ENCODE data around the gene METTL9. TPM values are rescaled to one million over a fixed set of nuclear protein-coding genes. Genes with fewer than 3 reads are reported as not detected.
"Not testable (repeated sequence)": the region's sequence is repeated elsewhere in the genome, so short reads cannot be mapped to it uniquely, and the experiment has no call there.

Gene METTL9
- total RNA-seq: 145 TPM

GRCh38 chr16:21599122-21600030 is at the start of gene METTL9:
Gene METTL9 (plus strand): TSS chr16:21599577. CDS start chr16:21599734, 157 bp downstream.
- Histone ChIP-seq H3K9ac (ENCODE audit: low read depth in 1 of 3, low read length in 3 of 3) (peak within 1 kb of the TSS; percentile 92 to 99 (median 99)), H3K4me1 (ENCODE audit: control insufficient read depth in 3 of 3, insufficient read depth in 3 of 3, low read length in 3 of 3) (peaks cover 25 to 38% (median 27%) of the 10 kb centered on the region in 3 donors), H3K36me3 (ENCODE audit: control insufficient read depth in 3 of 3, insufficient read depth in 3 of 3, low read length in 3 of 3) (no peaks in the 10 kb centered on the region), H3K27me3 (ENCODE audit: control insufficient read depth in 3 of 3, insufficient read depth in 3 of 3, low read length in 3 of 3) (no peaks in the 10 kb centered on the region), H3K4me3 (ENCODE audit: low read length in 3 of 3) (peak within 1 kb of the TSS; percentile 96 to 99 (median 98)), H3K9me3 (ENCODE audit: control insufficient read depth in 3 of 3, low read length in 3 of 3) (no peaks in the 10 kb centered on the region), H3K27ac (ENCODE audit: low read depth, low read length) (peak within 1 kb of the TSS; percentile 95)

- not testable (repeated sequence) for H3K27me3 ChIP-seq (ENCODE audit: control insufficient read depth in 3 of 3, insufficient read depth in 3 of 3, low read length in 3 of 3); H3K4me3 ChIP-seq (ENCODE audit: low read length in 3 of 3); H3K4me1 ChIP-seq (ENCODE audit: control insufficient read depth in 3 of 3, insufficient read depth in 3 of 3, low read length in 3 of 3); H3K36me3 ChIP-seq (ENCODE audit: control insufficient read depth in 3 of 3, insufficient read depth in 3 of 3, low read length in 3 of 3); H3K9me3 ChIP-seq (ENCODE audit: control insufficient read depth in 3 of 3, low read length in 3 of 3); H3K27ac ChIP-seq (ENCODE audit: low read depth, low read length); H3K9ac ChIP-seq (ENCODE audit: low read depth in 1 of 3, low read length in 3 of 3)
Observed at GRCh38 chr16:21549975-21550374, 49.4 kb upstream of the METTL9 start.

- H3K9ac ChIP-seq (ENCODE audit: low read depth in 1 of 3, low read length in 3 of 3); H3K9me3 ChIP-seq (ENCODE audit: control insufficient read depth in 3 of 3, low read length in 3 of 3): not testable (repeated sequence)
- peaks cover 10 to 11% (median 11%) of the 10 kb centered on the region in 3 donors for H3K4me1 ChIP-seq (ENCODE audit: control insufficient read depth in 3 of 3, insufficient read depth in 3 of 3, low read length in 3 of 3)
Observed at GRCh38 chr16:21550435-21550834, 48.9 kb upstream of the METTL9 start.

GRCh38 chr16:21551076-21551475 is 48.3 kb upstream of the METTL9 start:
- not testable (repeated sequence) for H3K27me3 ChIP-seq (ENCODE audit: control insufficient read depth in 3 of 3, insufficient read depth in 3 of 3, low read length in 3 of 3); H3K9ac ChIP-seq (ENCODE audit: low read depth in 1 of 3, low read length in 3 of 3); H3K27ac ChIP-seq (ENCODE audit: low read depth, low read length); H3K36me3 ChIP-seq (ENCODE audit: control insufficient read depth in 3 of 3, insufficient read depth in 3 of 3, low read length in 3 of 3); H3K4me3 ChIP-seq (ENCODE audit: low read length in 3 of 3); H3K9me3 ChIP-seq (ENCODE audit: control insufficient read depth in 3 of 3, low read length in 3 of 3)
- H3K4me1 ChIP-seq (ENCODE audit: control insufficient read depth in 3 of 3, insufficient read depth in 3 of 3, low read length in 3 of 3): peaks cover 15 to 17% (median 17%) of the 10 kb centered on the region in 3 donors

More at GRCh38 chr16:21550435-21550834, 48.9 kb upstream of the METTL9 start:
- not testable (repeated sequence) for H3K36me3 ChIP-seq (ENCODE audit: control insufficient read depth in 3 of 3, insufficient read depth in 3 of 3, low read length in 3 of 3); H3K27me3 ChIP-seq (ENCODE audit: control insufficient read depth in 3 of 3, insufficient read depth in 3 of 3, low read length in 3 of 3); H3K4me3 ChIP-seq (ENCODE audit: low read length in 3 of 3); H3K27ac ChIP-seq (ENCODE audit: low read depth, low read length)

- not testable (repeated sequence) for H3K9me3 ChIP-seq (ENCODE audit: control insufficient read depth in 3 of 3, low read length in 3 of 3); H3K36me3 ChIP-seq (ENCODE audit: control insufficient read depth in 3 of 3, insufficient read depth in 3 of 3, low read length in 3 of 3); H3K4me3 ChIP-seq (ENCODE audit: low read length in 3 of 3); H3K27ac ChIP-seq (ENCODE audit: low read depth, low read length); H3K9ac ChIP-seq (ENCODE audit: low read depth in 1 of 3, low read length in 3 of 3); H3K27me3 ChIP-seq (ENCODE audit: control insufficient read depth in 3 of 3, insufficient read depth in 3 of 3, low read length in 3 of 3)
- peaks cover 20 to 22% (median 21%) of the 10 kb centered on the region in 3 donors for H3K4me1 ChIP-seq (ENCODE audit: control insufficient read depth in 3 of 3, insufficient read depth in 3 of 3, low read length in 3 of 3)
Observed at GRCh38 chr16:21551600-21551999, 47.8 kb upstream of the METTL9 start.

- not testable (repeated sequence) for H3K27ac ChIP-seq (ENCODE audit: low read depth, low read length); H3K9me3 ChIP-seq (ENCODE audit: control insufficient read depth in 3 of 3, low read length in 3 of 3); H3K9ac ChIP-seq (ENCODE audit: low read depth in 1 of 3, low read length in 3 of 3); H3K4me3 ChIP-seq (ENCODE audit: low read length in 3 of 3); H3K27me3 ChIP-seq (ENCODE audit: control insufficient read depth in 3 of 3, insufficient read depth in 3 of 3, low read length in 3 of 3); H3K36me3 ChIP-seq (ENCODE audit: control insufficient read depth in 3 of 3, insufficient read depth in 3 of 3, low read length in 3 of 3)
- H3K4me1 ChIP-seq (ENCODE audit: control insufficient read depth in 3 of 3, insufficient read depth in 3 of 3, low read length in 3 of 3): peaks cover 26 to 29% (median 28%) of the 10 kb centered on the region in 3 donors
Observed at GRCh38 chr16:21553481-21554296, 45.7 kb upstream of the METTL9 start.

- peaks cover 26 to 29% (median 28%) of the 10 kb centered on the region in 3 donors for H3K4me1 ChIP-seq (ENCODE audit: control insufficient read depth in 3 of 3, insufficient read depth in 3 of 3, low read length in 3 of 3)
- H3K36me3 ChIP-seq (ENCODE audit: control insufficient read depth in 3 of 3, insufficient read depth in 3 of 3, low read length in 3 of 3): no peaks in the 10 kb centered on the region
- peak overlapping the region; percentile 94 for H3K27ac ChIP-seq (ENCODE audit: low read depth, low read length)
- peaks cover 0 to 2% (median 0%) of the 10 kb centered on the region in 3 donors for H3K27me3 ChIP-seq (ENCODE audit: control insufficient read depth in 3 of 3, insufficient read depth in 3 of 3, low read length in 3 of 3)
- H3K9ac ChIP-seq (ENCODE audit: low read depth in 1 of 3, low read length in 3 of 3): peak overlapping the region; percentile 35 to 77 (median 75)
- no peaks in the 10 kb centered on the region for H3K9me3 ChIP-seq (ENCODE audit: control insufficient read depth in 3 of 3, low read length in 3 of 3)
- peak overlapping the region; percentile 63 to 69 (median 68) for H3K4me3 ChIP-seq (ENCODE audit: low read length in 3 of 3)
Observed at GRCh38 chr16:21554795-21555585, 44.4 kb upstream of the METTL9 start.

- H3K9ac ChIP-seq (ENCODE audit: low read depth in 1 of 3, low read length in 3 of 3): peak overlapping the region in 2 of 3 donors; percentile 75 to 77
- H3K27me3 ChIP-seq (ENCODE audit: control insufficient read depth in 3 of 3, insufficient read depth in 3 of 3, low read length in 3 of 3); H3K9me3 ChIP-seq (ENCODE audit: control insufficient read depth in 3 of 3, low read length in 3 of 3); H3K36me3 ChIP-seq (ENCODE audit: control insufficient read depth in 3 of 3, insufficient read depth in 3 of 3, low read length in 3 of 3): not testable (repeated sequence)
- H3K4me1 ChIP-seq (ENCODE audit: control insufficient read depth in 3 of 3, insufficient read depth in 3 of 3, low read length in 3 of 3): peaks cover 26 to 29% (median 28%) of the 10 kb centered on the region in 3 donors
- H3K27ac ChIP-seq (ENCODE audit: low read depth, low read length): peak overlapping the region; percentile 94
- peak overlapping the region in 1 of 3 donors; percentile 41 for H3K4me3 ChIP-seq (ENCODE audit: low read length in 3 of 3)
Observed at GRCh38 chr16:21555621-21556020, 43.8 kb upstream of the METTL9 start.

GRCh38 chr16:21556026-21556595 is 43.3 kb upstream of the METTL9 start:
- H3K9me3 ChIP-seq (ENCODE audit: control insufficient read depth in 3 of 3, low read length in 3 of 3); H3K36me3 ChIP-seq (ENCODE audit: control insufficient read depth in 3 of 3, insufficient read depth in 3 of 3, low read length in 3 of 3); H3K27me3 ChIP-seq (ENCODE audit: control insufficient read depth in 3 of 3, insufficient read depth in 3 of 3, low read length in 3 of 3): not testable (repeated sequence)
- peak overlapping the region; percentile 52 to 79 (median 77) for H3K9ac ChIP-seq (ENCODE audit: low read depth in 1 of 3, low read length in 3 of 3)
- peaks cover 26 to 29% (median 28%) of the 10 kb centered on the region in 3 donors for H3K4me1 ChIP-seq (ENCODE audit: control insufficient read depth in 3 of 3, insufficient read depth in 3 of 3, low read length in 3 of 3)
- H3K4me3 ChIP-seq (ENCODE audit: low read length in 3 of 3): peak overlapping the region; percentile 44 to 53 (median 45)
- peak overlapping the region; percentile 94 for H3K27ac ChIP-seq (ENCODE audit: low read depth, low read length)

All from skeletal muscle tissue (tissue), 4 donors.